NCI-H187 treated with DMSO at 0.1 percent for 48 hours (cell line): ENCODE data around the gene CCK.
"Not testable (repeated sequence)": the region's sequence is repeated elsewhere in the genome, so short reads cannot be mapped to it uniquely, and the experiment has no call there.

Source experiments
- DNase-seq: peaks from one replicate; lab custom pipeline; 2025; lab: John Stamatoyannopoulos, UW

Gene CCK, protein sequence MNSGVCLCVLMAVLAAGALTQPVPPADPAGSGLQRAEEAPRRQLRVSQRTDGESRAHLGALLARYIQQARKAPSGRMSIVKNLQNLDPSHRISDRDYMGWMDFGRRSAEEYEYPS

DNA sequence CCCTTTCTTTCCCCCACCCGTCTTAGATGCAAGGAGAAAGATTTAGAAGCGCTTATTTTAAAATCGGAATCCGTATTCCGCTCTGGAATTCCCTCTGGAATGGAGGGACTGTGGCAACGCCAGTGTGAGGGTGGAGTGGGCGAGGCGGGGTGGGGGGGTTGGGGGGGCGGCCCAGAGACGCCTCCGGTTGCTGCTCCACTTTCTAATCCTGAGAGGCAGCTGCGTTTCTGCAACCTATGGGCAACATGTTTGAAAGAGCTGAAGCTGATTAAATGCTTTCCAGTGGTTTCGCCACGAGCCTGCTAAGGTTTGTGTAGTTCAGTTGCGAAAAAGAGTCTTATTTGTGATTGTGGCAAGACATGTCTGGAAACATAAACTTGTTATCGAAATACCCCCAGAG, at the start of gene CCK:
TSS of gene CCK (minus strand) at position 101 of the 400 bp plus-strand sequence. CDS start 2,555 bp downstream, outside the sequence.
- no peak for DNase-seq

- DNase-seq: no peak
These were observed 48.4 kb upstream of the CCK start for GRCh38 chr3:42314411-42314810.

- DNase-seq: no peak
These were observed 42.7 kb upstream of the CCK start for GRCh38 chr3:42308651-42309050.

DNA sequence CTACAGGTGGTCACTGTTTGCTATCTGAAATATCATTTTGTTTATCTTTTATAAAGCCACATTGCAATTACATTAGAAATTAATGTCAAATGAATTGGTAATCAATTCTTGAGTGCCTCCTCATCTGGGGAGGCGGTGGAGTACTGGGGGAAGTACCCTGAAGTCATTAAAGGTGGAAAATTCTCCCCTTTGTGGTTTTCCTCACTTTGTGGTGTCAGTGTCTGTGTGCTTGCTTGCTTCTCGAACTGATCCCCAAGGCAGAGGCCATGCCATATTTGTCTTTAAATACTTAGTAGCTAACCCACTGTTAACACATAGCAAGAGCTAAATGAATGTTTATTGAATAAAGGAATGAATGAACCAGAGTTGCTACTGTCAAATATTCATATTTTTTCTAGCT, 40.5 kb upstream of the CCK start:
- no peak for DNase-seq

GRCh38 chr3:42302924-42303634, 37.1 kb upstream of the CCK start:
- no peak for DNase-seq

GRCh38 chr3:42301446-42302175, 35.6 kb upstream of the CCK start:
- no peak for DNase-seq

DNA sequence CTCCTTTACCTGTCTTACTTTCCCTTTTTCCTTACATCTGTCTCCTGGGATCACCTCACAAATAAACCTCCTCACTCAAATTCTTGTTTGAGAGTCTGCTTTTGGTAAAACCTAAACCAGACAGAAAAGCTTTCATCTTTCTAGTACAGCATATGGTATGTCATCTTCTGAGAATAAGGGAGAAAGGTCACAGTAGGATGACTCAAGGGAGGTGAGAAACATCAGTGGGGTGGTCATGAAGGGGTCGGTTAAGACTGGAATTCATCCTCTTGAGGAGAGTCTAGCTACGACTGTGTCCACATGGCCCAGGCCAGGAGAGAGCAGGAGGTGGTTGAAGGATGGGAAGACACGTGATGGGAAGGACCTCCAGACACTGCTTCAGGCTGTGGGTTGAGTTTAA, 34.8 kb upstream of the CCK start:
- no peak for DNase-seq

DNA sequence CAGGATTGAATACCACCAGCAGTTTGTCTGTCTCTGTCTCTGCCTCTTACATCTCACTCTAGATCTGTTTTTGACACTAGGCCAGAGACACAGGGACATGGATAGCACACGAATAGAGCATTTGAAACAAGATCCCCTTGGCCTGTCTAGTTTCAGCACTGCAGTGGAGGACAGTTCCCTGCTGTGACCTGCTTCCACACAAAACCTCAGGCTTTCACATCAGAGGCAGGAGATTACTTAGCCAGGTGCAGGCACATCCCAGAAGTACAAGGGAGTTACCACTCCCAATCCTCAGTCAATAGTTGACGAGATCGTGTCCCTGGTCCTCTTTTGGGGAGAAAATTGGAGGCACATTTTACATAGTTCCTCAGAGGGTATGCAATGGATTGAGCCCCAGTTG, 34.0 kb upstream of the CCK start:
- peak; percentile 6 for DNase-seq

- no peak for DNase-seq
These were observed 32.3 kb upstream of the CCK start for GRCh38 chr3:42298259-42298658.

DNA sequence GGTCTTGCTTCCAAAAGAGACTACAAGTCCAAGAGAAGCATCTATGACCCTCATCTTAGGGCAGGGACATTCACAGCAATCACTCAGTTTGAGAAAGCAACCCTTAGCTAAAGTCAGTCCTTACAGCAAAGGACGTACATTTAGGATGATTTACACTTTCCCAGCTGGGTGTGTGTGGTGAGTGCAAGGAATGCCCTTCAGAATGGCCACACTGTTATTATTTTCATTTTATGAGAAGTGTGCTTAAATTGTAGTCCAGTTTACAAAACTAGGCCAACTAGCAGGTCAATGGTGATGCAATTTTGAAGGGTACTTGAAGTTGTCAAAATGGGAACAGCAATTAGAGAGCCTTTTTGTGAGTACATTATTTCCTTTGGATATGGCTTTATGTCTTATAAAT, 26.0 kb upstream of the CCK start:
- DNase-seq: no peak

DNA sequence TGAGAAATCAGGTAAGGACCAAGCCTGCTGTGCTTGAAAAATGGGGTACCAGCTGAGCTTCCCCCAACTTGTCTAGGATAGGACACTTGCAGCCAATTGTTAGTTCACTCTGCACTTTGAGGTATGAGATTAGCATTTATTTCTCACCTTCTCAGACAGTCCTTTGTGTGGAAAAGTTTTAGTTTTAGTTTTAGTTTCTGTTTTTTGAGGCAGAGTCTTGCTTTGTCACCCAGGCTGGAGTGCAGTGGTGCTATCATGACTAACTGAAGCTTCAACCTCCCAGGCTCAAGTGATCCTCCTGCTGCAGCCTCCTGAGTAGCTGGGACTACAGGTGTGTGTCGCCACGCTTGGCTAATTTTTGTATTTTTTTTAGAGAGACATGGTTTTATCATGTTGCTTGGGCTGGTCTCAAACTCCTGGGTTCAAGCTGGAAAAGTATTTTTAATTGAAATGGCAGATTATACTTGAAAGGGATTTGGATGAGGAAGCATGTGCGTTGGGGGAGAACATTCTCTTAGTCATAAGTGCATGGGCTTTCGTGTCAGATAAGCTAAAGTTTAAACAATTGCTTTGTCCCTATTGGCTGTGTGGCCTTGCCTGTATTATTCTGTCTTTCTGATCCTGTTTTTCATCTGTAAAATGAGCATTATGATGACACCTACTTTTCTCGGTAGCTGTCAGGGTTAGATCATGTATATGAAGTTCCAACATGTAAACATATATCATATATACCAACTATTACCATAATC, 25.2 kb upstream of the CCK start:
- DNase-seq: no peak

DNA sequence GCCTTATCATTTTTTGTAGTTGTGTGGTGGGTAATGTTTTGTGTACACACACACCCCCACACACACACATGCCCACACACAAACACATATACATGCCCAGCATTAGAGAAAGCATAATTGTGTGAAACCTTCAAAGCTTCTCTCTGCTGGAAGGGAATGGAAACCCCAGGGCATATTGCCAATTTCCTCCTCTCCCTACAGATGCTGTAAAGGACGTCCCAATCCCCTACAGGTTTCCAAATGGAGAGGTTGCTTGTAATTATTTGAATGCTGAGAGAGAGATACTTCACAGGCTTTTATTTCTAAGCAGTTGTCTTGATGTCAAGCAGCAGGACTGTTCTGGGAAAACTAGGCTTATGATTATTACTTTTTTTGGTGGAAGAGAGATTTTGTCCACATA, 23.0 kb upstream of the CCK start:
- no peak for DNase-seq

GRCh38 chr3:42288385-42288784, 22.4 kb upstream of the CCK start:
- no peak for DNase-seq

- not testable (repeated sequence) for DNase-seq
These were observed 21.4 kb upstream of the CCK start for GRCh38 chr3:42287423-42287822.

DNA sequence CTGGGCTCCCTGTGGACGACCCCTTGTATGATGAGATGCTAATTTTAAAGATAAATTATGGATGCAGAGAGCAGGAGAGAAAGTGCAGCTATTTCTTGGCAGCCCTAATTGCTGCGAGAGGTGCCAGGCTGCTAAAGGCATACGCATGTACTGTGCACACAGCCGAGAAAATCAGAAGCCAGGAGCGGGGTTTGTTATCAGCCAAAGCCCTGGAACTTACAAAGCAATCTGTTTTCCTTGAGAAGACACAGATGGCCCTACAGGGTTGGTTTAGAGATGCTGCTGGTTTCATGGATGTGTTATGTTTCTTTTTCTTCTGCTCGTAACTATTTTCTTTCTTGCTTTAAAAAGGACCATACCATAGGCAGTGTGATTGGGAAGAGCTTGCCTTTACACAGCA, 11.7 kb upstream of the CCK start:
- DNase-seq: no peak

DNA sequence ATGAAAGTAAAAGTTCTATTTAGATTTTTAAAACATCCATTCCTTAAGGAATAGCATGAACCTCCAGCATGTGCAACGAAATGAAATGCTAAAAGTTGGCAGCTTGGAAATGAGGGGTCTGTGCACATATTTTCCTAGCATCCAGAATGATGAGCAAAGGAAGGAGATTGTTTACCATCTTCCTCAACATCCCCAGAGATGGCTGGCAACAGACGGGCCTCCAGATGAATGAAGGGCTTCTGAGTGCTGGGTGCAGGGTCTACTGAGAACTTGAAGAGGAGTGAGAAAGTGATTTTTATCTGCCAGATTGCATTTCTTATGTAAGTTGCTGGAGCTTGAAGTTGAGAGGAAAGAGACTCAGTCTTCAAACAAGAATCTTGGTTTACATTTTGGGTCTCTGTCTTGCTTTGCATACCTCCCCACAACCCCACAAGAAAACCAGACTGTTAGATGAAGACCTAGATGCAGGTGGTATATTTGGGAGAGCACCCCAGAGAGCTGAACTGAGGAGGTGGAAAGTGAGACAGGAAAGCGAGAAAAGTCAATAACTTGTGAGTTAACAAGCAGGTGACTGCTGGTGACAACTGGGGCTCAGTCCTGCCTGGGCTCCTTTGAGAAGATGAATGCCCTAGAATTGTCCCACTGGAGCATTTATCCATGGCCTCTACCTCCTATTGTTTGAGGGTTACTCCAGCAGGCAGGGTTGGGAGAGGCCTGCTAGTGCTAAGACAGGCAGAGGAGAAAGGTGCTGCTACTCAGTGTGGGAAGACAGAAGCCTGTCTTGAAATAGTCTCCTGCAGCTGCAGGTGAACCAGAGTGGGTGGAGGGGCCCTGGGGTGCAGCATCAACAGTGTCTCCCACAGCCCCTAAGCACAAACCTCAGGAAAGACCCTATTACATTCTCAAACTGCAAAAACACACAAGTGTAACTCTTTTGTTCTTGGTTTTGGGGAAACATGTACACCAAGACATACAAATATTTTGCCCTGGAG, 10.5 kb upstream of the CCK start:
- DNase-seq: no peak

GRCh38 chr3:42275217-42275616, 9.2 kb upstream of the CCK start:
- no peak for DNase-seq

DNA sequence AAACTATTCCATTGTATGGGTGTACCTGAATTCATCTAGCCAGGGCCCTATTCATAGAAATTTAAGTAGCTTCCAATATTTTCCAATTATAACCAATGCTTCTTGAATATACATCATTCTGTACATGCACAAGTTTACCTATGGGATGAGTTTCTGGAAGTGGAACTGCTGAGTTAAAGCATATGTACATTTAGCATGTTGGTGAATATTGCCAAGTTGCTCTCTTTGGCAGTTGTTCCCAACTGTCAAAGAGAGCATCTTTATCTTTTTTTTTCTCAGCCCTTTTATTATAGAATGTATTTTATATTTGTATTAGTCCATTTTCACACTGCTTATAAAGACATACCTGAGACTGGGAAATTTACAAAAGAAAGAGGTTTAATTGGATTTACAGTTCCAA, 8.3 kb upstream of the CCK start:
- no peak for DNase-seq

DNA sequence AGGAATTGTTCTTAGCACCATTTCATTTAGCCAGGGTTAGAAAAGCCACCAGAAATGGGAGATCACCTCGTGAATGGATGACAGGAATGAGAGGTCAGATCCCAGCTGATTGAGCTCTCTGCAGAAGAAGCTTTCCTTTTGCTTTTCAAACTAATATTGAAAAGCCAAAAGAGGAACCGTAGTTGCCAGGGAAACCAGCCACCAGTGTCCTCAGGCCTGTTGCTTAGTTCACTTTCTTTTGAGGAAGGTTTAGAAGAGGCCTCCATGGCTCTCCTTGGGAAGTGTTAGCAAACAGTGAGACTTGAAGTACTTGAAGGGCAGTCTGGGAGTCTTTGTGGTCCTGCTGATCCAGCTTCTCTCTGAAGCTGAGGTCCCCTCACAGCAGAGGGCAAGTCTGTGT, 7.4 kb upstream of the CCK start:
- DNase-seq: no peak

GRCh38 chr3:42271786-42272185, 5.8 kb upstream of the CCK start:
- no peak for DNase-seq

- peak; percentile 77 for DNase-seq
These were observed 4.6 kb upstream of the CCK start for GRCh38 chr3:42270561-42270960.

- no peak for DNase-seq
These were observed 3.7 kb upstream of the CCK start for GRCh38 chr3:42269647-42270046.
